GM18873 (cell line): ENCODE measurements around the gene PIGBOS1.
A peak's percentile ranks its signal among the peaks of the same experiment; 100 is the strongest.

Source experiments
- ATAC-seq: cut with Tn5 transposase; IDR thresholded peaks from one replicate; pipeline ENCODE4 v1.9.1; 2021; ENCODE audit warnings: mild to moderate bottlenecking, moderate library complexity, moderate number of reproducible peaks; ENCODE audit not compliant: unreplicated experiment, low FRiP score

PIGBOS1 gene

DNA sequence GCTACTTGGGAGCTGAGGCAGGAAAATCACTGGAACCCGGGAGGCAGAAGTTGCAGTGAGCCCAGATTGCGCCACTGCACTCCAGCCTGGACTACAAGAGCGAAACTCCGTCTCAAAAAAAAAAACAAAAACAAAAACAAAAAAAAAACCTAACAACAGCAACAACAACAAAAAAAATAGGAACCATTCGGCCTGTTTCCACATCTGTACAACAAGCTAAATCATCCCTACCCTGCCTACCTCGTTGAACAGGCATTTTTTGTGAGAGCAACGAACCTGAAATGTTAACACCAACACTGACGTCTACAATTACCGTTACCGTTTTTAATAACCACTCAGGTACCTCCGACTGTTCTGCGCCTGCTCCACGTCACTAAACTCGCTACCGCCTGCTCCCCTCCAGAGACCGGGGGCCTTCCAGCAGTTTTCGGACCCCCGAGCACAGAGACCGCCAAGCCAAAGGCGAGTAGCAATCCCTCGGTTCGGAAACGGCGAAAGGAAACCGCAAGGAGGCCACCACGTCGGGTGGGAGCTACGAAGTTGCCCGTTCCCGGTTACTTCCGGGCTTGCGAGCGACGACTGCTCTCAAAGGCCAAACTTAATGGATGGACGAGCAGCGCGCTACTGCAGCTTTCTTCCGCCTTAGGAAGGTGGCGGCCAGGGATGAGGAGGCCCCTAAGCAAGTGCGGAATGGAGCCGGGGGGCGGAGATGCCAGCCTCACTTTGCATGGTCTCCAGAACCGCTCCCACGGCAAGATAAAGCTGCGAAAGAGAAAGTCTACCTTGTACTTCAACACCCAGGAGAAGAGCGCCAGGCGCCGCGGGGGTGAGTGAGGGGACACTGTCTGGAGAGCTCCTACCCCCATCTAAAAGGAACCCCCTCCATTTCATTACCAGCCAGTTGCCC, at the start of gene PIGBOS1, which contains the start of gene PIGB:
Gene PIGBOS1, minus strand, starts transcription at position 536 of the 907 bp plus-strand sequence. CDS start 1,331 bp downstream, outside the sequence.
Gene PIGB, plus strand, starts transcription at position 635 of the 907 bp plus-strand sequence. Its CDS starts 29 bp downstream, at position 664.
- ATAC-seq, result peak; percentile 90

- ATAC-seq, result no peak
These were observed 48.1 kb upstream of the PIGBOS1 start for GRCh38 chr15:55366981-55367380.

DNA sequence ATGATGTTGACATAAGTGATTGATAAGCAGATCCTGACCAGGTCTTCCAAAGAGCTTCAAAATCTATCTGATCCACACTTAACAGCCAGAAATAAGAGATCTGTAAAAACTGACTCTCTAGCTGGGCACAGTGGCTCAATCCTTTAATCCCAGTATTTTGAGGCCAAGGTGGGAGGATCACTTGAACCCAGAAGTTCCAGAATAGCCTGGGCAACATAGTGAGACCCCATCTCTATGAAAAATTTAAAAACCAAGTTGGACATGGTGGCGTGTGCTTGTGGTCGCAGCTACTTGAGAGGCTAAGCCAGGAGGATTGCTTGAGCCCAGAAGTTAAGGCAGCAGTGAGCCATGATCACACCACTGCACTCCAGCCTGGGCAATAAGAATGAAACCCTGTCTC, 43.7 kb upstream of the PIGBOS1 start:
- ATAC-seq, result no peak

GRCh38 chr15:55361048-55361447, 42.1 kb upstream of the PIGBOS1 start:
- ATAC-seq, result no peak

- no peak for ATAC-seq
These were observed 41.3 kb upstream of the PIGBOS1 start for GRCh38 chr15:55360256-55360655.

GRCh38 chr15:55358471-55358870, 39.5 kb upstream of the PIGBOS1 start:
- no peak for ATAC-seq

GRCh38 chr15:55357774-55358173, 38.9 kb upstream of the PIGBOS1 start:
- no peak for ATAC-seq

DNA sequence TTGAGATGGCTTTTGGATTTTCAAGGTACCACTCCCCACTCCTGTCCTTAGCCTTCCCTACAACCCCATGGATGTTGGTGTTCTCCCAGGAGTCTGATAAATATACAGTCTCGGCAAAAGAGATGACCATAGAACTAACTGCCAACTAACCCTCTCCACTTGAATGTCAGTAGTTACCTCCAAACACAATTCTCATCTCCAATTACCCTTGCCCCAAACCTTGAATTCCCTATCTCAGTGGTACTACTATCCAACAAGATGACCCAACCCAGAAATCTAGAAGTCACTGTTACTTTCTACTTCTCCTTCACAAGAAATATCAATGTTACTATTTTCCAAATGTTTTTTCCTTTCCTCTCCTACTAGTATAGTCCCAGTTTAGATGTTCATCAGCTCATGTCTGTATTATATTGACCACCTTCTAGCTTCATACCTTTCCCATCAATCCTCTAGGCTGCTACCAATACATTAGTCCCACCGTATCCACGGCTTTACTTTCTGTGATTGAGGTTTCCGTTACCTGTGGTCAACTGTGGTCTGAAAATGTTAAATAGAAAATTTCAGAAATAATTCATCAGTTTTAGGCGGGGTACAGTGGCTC, 38.2 kb upstream of the PIGBOS1 start:
- no peak for ATAC-seq

GRCh38 chr15:55353025-55353424, 34.1 kb upstream of the PIGBOS1 start:
- ATAC-seq, result no peak

DNA sequence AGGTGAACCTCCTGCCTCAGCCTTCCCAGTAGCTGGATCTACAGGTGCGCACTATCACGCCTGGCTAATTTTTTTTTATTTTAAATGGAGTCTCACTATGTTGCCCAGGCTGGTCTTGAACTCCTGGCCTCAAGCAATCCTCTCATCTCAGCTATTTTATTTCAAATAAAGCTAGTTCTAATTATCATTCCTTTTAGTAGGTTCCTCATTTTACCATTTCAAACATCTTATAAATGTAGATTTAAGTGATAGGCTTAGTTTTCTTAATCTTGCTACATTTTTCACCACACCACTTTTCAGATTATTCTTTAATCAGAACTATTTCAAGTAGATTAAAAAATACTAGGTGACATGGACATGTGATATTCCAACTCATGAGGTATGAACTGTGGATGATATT, 30.4 kb upstream of the PIGBOS1 start:
- ATAC-seq, result no peak

DNA sequence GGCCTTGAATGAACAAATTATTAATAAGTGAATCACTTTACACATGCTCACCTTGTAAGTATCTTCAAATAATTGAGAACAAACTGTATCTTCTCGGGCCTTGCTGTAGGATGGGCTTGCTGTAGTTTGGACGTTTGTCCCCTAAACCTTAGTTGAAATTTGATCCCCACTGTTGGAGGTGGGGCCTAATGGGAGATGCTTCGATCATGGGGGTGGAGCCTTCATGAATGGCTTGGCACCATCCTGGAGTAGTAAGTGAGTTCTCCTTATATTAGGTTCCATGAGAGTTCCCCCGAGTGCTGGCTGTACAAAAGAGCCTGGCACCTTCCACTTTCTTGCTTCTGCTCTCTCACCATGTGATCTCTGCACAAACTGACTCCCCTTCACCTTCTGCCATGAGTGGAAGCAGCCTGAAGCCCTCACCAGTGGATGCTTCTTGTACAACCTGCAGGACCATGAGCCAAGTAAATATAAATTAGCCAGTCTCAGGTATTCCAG, 29.4 kb upstream of the PIGBOS1 start:
- ATAC-seq, result no peak

DNA sequence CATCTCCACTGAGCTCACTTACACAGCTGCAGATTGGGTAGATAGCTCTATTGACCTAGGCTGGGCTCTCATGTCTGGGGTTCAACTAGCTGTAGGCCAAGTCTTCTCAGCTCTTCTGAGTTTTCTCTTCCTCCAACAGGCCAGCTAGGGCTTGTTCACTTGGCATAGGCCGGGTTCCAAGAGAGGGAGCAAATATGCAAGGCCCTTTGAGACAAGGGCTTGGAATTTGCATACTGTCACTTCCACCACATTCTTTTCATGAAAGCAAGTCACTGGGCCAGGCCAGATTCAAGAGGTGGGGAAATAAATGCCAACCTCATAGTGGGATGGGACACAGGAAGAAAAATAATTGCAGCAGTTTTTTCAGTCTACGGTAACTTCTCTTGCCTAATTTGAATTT, 25.3 kb upstream of the PIGBOS1 start:
- no peak for ATAC-seq

GRCh38 chr15:55343168-55343567, 24.2 kb upstream of the PIGBOS1 start:
- ATAC-seq, result no peak

DNA sequence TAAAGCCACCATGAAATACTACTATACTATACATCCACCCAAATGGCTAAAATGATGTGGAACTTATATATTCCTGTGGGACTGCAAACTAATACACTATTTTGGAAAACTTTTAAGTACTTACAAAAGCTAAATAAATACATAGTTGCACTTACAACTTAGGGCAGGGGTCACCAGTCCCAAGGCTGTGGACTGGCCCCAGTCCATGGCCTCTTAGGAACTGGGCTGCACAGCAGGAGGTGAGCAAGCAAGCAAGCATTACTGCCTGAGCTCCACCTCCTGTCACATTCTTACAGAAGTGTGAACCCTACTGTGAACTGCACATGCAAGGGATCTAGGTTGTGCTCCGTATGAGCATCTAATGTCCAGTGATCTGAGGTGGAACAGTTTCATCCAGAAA, 18.2 kb upstream of the PIGBOS1 start:
- ATAC-seq, result no peak

DNA sequence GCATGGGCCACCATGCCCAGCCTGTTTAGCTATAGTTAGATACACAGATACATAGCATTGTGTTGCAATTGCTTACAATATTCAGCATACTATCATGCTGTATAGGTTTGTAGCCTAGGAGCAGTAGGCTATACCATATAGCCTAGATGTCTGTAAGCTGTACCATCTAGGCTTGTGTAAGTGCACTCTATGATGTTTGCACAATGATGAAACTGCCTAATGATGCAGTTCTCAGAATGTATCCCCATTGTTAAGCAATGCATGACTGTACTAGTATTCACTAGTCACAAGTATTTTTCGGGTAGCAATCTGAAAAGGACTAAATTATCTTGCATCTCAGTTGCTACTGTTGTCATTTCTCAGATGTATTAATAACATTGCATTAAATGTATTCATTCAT, 16.1 kb upstream of the PIGBOS1 start:
- ATAC-seq, result no peak

DNA sequence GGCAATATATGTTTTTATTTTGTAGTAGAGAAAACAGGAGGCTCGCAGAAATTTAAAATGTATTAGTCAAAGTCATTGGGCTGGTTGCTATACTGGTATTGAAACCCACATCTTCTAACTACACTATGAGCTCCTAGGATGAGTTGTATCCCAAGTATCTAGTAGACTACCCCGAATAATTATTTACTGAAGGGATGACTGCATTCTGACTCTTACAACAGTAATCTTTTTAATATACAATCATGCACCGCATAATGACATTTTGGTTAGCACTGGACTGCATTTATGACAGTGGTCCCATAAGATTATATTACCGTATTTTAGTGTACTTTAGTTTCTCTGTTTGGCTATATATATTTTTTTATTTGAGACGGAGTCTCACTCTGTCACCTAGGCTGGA, 15.4 kb upstream of the PIGBOS1 start:
- no peak for ATAC-seq

DNA sequence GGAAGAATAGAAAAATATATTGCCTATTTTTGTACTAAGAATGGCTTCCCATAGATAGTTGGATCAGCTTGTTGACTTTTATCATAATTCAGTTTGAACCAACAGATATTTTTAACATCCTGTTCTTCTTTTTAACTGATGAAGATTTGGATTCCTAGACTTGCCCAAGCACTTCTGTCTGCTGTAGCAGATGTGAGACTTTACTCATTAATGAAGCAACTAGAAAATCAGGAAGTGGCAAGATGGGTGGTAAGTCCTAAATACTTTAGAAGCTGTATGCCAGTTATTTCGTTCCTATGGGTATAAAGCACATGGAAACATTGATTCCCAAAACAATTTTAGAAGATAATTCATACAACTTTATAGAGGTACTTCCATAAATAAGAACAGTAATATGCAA, 8.5 kb upstream of the PIGBOS1 start:
- no peak for ATAC-seq

DNA sequence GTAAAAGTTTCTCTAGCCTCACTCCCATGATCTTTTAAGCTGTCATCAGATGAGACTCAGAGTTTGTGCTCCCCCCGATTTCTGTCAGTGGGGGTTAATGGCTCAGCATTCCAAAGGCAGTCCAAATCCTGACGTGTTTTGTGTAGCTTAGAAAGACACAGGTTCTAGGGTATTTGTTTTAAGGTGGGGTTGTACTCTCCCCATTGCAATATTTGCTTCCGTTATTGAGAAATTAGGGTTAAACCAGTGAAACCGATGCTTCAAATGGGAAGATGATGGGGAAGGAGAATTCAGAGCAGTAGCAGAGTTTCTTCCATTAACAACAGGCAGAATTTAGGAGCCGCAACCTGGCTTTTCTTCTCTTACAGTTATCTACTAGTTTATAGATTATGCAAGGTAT, 3.5 kb upstream of the PIGBOS1 start:
- ATAC-seq, result no peak

DNA sequence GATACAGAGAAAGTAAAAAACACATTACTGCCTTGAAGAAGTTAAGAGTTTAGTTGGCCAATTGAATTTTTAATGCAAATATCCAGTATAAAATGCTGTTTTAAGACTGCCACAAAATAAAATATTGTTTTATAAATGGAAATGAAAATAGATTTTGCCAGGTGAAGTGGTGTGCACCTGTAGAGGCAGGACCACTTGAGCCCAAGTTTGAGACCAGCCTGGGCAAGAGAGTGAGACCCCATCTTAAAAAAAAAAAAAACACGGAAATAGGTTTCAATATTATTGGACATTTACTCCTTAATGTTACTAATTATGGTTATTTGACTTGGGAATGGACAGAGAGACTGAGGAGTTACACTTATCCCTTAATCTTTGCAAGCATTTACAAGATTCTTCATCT, 2.0 kb upstream of the PIGBOS1 start:
- no peak for ATAC-seq

GRCh38 chr15:55320238-55320550, 1.3 kb upstream of the PIGBOS1 start:
- no peak for ATAC-seq

GRCh38 chr15:55319537-55320237, 764 bp upstream of the PIGBOS1 start:
- no peak for ATAC-seq
